ENCODE results near the gene TPMT. TPM values are rescaled to one million over a fixed set of nuclear protein-coding genes. Genes with fewer than 3 reads are reported as not detected.

Gene TPMT
- total RNA-seq, 1 experiment from 2014 or later: 13.3 TPM

- H3K14ac ChIP-seq (ENCODE audit: insufficient read depth, low read length): no peak overlapping the region
- H3K9me3 ChIP-seq (ENCODE audit: control insufficient read depth, low read depth, low read length): no peaks in the 10 kb centered on the region
- H2BK12ac ChIP-seq (ENCODE audit: insufficient read length, low read depth, low read length): no peak overlapping the region
- no peak overlapping the region for H3T11ph ChIP-seq (ENCODE audit: low read length)
- H3K27me3 Mint-ChIP-seq (ENCODE audit: low read depth): no peaks in the 10 kb centered on the region
- no CpG with 5 or more reads among the region's 6 CpGs for WGBS (ENCODE audit: extremely low coverage, insufficient read length, low lambda C conversion rate)
- no peaks in the 10 kb centered on the region for H4K20me1 ChIP-seq (ENCODE audit: control insufficient read depth, insufficient read depth, insufficient read length)
- no peaks in the 10 kb centered on the region for H3K23me2 ChIP-seq (ENCODE audit: insufficient read length, low read depth, low read length, poor library complexity, severe bottlenecking)
- H3K4me1 ChIP-seq (ENCODE audit: insufficient read depth, low read length): no peaks in the 10 kb centered on the region
- H3K79me1 ChIP-seq (ENCODE audit: insufficient read depth, low read depth, low read length, poor library complexity, severe bottlenecking): no peaks in the 10 kb centered on the region
- H3K4me2 ChIP-seq (ENCODE audit: insufficient read depth, insufficient read length, low read length): no peak overlapping the region
- no peak overlapping the region for H4K91ac ChIP-seq (ENCODE audit: insufficient read length, low read depth, low read length)
- no peak overlapping the region for H3K18ac ChIP-seq (ENCODE audit: insufficient read length, low read depth, low read length)
- no peak overlapping the region for H4K8ac ChIP-seq (replicated peaks; ENCODE audit: insufficient read length, low read depth, low read length)
- peaks cover 3 to 13% (median 4%) of the 10 kb centered on the region in 3 experiments; a peak in 4 of 7 replicates for H3K36me3 Mint-ChIP-seq (ENCODE audit: insufficient read depth in 1 of 3, low read depth in 3 of 3)
- no peak overlapping the region for H3K56ac ChIP-seq (ENCODE audit: insufficient read length, low read depth, low read length)
- peak overlapping the region in 1 of 3 experiments; percentile 83; a peak in 1 of 7 replicates for H3K27ac Mint-ChIP-seq
- no peaks in the 10 kb centered on the region for H3K27me3 ChIP-seq (ENCODE audit: insufficient read depth, low read length)
- peaks cover 10 to 14% of the 10 kb centered on the region in 2 experiments for H3K9me3 Mint-ChIP-seq
- H2BK15ac ChIP-seq (ENCODE audit: low read depth, low read length): no peak overlapping the region
- no peak overlapping the region for H3K4me3 Mint-ChIP-seq
- no peak overlapping the region for H3K4ac ChIP-seq (ENCODE audit: low read depth, low read length)
- no peak overlapping the region for H2AK5ac ChIP-seq (ENCODE audit: insufficient read length, low read length)
- H2BK5ac ChIP-seq (ENCODE audit: insufficient read length, low read length): no peak overlapping the region
- H3K9ac ChIP-seq (ENCODE audit: extremely low read depth, insufficient read length, low read length): no peak overlapping the region
- H2BK20ac ChIP-seq (ENCODE audit: low read depth, low read length, poor library complexity, severe bottlenecking): no peak overlapping the region
- no peak for TF ChIP-seq CTCF (conservative IDR thresholded peaks at IDR 0.05)
- no peak for DNase-seq
- no peak overlapping the region for H4K5ac ChIP-seq (ENCODE audit: insufficient read length, low read depth, low read length)
- no peak overlapping the region for H2BK120ac ChIP-seq (ENCODE audit: low read depth, low read length, poor library complexity, severe bottlenecking)
- H3K27ac ChIP-seq (ENCODE audit: insufficient read length, low read depth, low read length): no peak overlapping the region
- H2AFZ ChIP-seq (ENCODE audit: low read length): no peak overlapping the region
- H3K23ac ChIP-seq (ENCODE audit: insufficient read length, low read depth, low read length): no peak overlapping the region
- H3K79me2 ChIP-seq (ENCODE audit: insufficient read depth, low read length): no peaks in the 10 kb centered on the region
- H3K4me1 Mint-ChIP-seq: no peaks in the 10 kb centered on the region
Observed at GRCh38 chr6:18102783-18103509, 51.9 kb downstream of the TPMT start.
